ENCODE results near the gene CCDC71L. TPM values are rescaled to one million over a fixed set of nuclear protein-coding genes. Genes with fewer than 3 reads are reported as not detected.
A peak's percentile ranks its signal among the peaks of the same experiment; 100 is the strongest.

CCDC71L gene
- total RNA-seq, 1 donor from 2014 or later: 38.9 TPM

DNA sequence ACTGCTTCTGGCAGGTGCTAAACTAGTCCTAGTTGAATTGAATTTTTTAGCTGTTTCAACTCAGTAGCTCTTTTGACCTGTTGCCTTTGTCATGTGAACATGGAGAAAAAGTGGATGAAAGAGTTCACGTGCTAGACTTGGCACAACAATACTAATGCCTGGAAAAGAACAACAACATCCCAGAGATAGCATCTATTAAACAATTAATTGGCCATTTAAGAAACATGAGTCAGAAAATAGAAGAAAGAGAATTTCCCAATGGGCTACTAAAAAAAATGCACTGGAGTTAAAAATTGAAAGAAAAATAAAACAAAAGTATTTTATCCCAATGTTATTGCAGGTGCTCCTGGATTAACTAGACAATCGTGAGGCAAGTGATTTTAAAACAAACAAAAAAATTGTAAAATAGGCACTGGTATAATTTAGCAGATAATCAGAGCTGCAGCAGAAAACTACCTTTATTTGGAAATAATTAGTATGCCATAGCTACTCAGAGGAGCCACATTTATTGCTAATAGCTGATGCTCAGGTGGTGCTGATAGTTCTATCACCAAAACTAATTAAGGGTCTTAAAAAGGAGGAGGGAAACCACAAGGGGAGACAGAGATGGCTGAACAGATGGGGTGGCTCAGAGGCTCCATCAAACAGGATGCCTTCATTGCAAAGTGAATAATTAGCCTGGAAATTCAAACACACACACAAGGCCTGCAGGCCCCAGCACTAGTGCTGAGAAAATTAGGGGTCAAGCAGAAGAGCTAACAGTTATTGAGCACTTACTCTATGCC lies 17.6 kb downstream of the CCDC71L start:
- H3K36me3 Mint-ChIP-seq (ENCODE audit: unreplicated experiment): peaks cover 9% of the 10 kb centered on the region
- peaks cover 4% of the 10 kb centered on the region for H3K9me3 Mint-ChIP-seq (ENCODE audit: unreplicated experiment)
- H3K4me3 Mint-ChIP-seq (ENCODE audit: unreplicated experiment): peak overlapping the region; percentile 37
- H3K4me1 Mint-ChIP-seq (ENCODE audit: low read depth, unreplicated experiment): peaks cover 13% of the 10 kb centered on the region
- H3K27me3 Mint-ChIP-seq (ENCODE audit: unreplicated experiment): no peaks in the 10 kb centered on the region
- H3K27ac Mint-ChIP-seq (ENCODE audit: unreplicated experiment): peak overlapping the region; percentile 86
- TF ChIP-seq CTCF (IDR thresholded peaks at IDR 0.05; ENCODE audit: partially characterized antibody, unreplicated experiment): no peak
- DNase-seq: peak; percentile 34

- TF ChIP-seq CTCF (IDR thresholded peaks at IDR 0.05; ENCODE audit: partially characterized antibody, unreplicated experiment): no peak
- peaks cover 4% of the 10 kb centered on the region for H3K9me3 Mint-ChIP-seq (ENCODE audit: unreplicated experiment)
- no peak overlapping the region for H3K4me3 Mint-ChIP-seq (ENCODE audit: unreplicated experiment)
- H3K36me3 Mint-ChIP-seq (ENCODE audit: unreplicated experiment): peaks cover 9% of the 10 kb centered on the region
- no peaks in the 10 kb centered on the region for H3K27me3 Mint-ChIP-seq (ENCODE audit: unreplicated experiment)
- H3K4me1 Mint-ChIP-seq (ENCODE audit: low read depth, unreplicated experiment): peaks cover 13% of the 10 kb centered on the region
- no peak overlapping the region for H3K27ac Mint-ChIP-seq (ENCODE audit: unreplicated experiment)
- no peak for DNase-seq
Observed at GRCh38 chr7:106641416-106641815, 19.5 kb downstream of the CCDC71L start.

DNA sequence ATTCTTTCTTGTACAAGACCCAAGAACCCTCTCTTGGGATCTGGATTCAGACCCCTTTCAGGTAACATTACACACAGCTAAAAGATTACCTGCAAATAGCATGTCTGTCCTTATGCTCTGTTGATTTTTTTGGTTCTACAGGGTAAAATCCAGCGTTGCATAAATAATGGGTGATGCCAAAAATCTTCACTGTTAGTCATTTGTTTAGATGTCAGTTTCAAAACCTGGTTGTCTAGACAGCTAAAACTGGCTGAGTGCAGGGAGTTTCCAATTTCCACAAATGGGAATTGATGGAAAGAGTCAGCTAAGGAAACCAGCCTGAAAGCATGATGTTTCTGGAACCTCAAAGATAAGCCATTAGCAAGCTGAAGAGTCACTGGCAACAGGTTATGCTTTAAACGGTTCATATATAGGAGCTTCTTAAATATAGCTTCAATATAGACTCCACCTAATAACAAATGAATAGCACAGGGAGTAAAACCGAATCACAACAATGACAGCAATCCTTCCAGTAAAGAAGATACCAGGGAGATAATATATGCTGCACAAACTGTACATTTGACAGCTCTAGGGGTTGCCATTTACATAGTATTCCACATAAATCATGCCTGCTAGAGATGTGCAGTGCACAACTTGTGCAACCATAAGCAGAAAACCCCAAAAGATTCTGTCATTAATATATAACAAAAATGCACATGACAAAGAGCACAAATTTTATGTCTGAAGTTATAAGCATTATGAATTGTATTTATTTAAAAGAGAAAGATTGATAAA lies 20.4 kb downstream of the CCDC71L start:
- no peak for DNase-seq
- peaks cover 9% of the 10 kb centered on the region for H3K36me3 Mint-ChIP-seq (ENCODE audit: unreplicated experiment)
- TF ChIP-seq CTCF (IDR thresholded peaks at IDR 0.05; ENCODE audit: partially characterized antibody, unreplicated experiment): no peak

GRCh38 chr7:106639476-106640334 lies 21.3 kb downstream of the CCDC71L start:
- Mint-ChIP-seq H3K36me3 (ENCODE audit: unreplicated experiment) (peaks cover 9% of the 10 kb centered on the region), H3K4me3 (ENCODE audit: unreplicated experiment) (no peak overlapping the region), H3K4me1 (ENCODE audit: low read depth, unreplicated experiment) (peaks cover 13% of the 10 kb centered on the region), H3K27me3 (ENCODE audit: unreplicated experiment) (no peaks in the 10 kb centered on the region), H3K9me3 (ENCODE audit: unreplicated experiment) (peaks cover 4% of the 10 kb centered on the region), H3K27ac (ENCODE audit: unreplicated experiment) (no peak overlapping the region)
- TF ChIP-seq CTCF (IDR thresholded peaks at IDR 0.05; ENCODE audit: partially characterized antibody, unreplicated experiment): no peak
- no peak for DNase-seq

More for the DNA sequence above, 20.4 kb downstream of the CCDC71L start:
- peaks cover 13% of the 10 kb centered on the region for H3K4me1 Mint-ChIP-seq (ENCODE audit: low read depth, unreplicated experiment)
- no peaks in the 10 kb centered on the region for H3K27me3 Mint-ChIP-seq (ENCODE audit: unreplicated experiment)
- H3K9me3 Mint-ChIP-seq (ENCODE audit: unreplicated experiment): peaks cover 4% of the 10 kb centered on the region
- no peak overlapping the region for H3K27ac Mint-ChIP-seq (ENCODE audit: unreplicated experiment)
- no peak overlapping the region for H3K4me3 Mint-ChIP-seq (ENCODE audit: unreplicated experiment)

Measured in glutamatergic neuron (in vitro differentiated cells).